Thoracic aorta (tissue), 2 donors: ENCODE results near the gene CDHR3. TPM values are rescaled to one million over a fixed set of nuclear protein-coding genes. Genes with fewer than 3 reads are reported as not detected.

ENCODE experiments used
- ATAC-seq: fragments of 150-250 bp; one replicate; pipeline ENCODE4 v1.8.0; 2017; ENCODE audit warnings: low read depth; ENCODE audit not compliant: insufficient number of reproducible peaks, low FRiP score
- DNase-seq: peaks from one replicate; pipeline ENCODE4 v3.0.0-alpha.2; 2020; ENCODE audit warnings: low spot score
- H3K27ac ChIP-seq, 2 donors: fragments of 200-600 bp; sonication (generic); 1 replicate in 1 of 2; 2 replicates in 1 of 2; pipeline ENCODE4 v1.5.1; 2016; ENCODE audit warnings: mild to moderate bottlenecking in 2 of 2, moderate library complexity in 2 of 2
- H3K27me3 ChIP-seq: fragments of 200-600 bp; sonication (generic); replicated peaks from 2 replicates; pipeline ENCODE4 v1.6.0; 2016; ENCODE audit warnings: mild to moderate bottlenecking; ENCODE audit not compliant: insufficient read depth
- H3K36me3 ChIP-seq: fragments of 200-600 bp; sonication (generic); one replicate; pipeline ENCODE4 v1.5.1; 2016
- H3K4me1 ChIP-seq, 2 donors: fragments of 200-600 bp; sonication (generic); 1 replicate in 1 of 2; 2 replicates in 1 of 2; pipeline versions ENCODE4 v1.5.1 to v1.6.0; 2016; ENCODE audit warnings: low read depth in 2 of 2, mild to moderate bottlenecking in 1 of 2; ENCODE audit not compliant: control insufficient read depth in 1 of 2
- H3K4me3 ChIP-seq: fragments of 200-600 bp; sonication (generic); 2 replicates; pipeline ENCODE4 v1.5.1; 2016; ENCODE audit warnings: mild to moderate bottlenecking
- H3K9me3 ChIP-seq: fragments of 200-600 bp; sonication (generic); 2 replicates; pipeline ENCODE4 v1.5.1; 2016
- CTCF ChIP-seq: fragments of 200-600 bp; sonication (generic); IDR thresholded peaks from one replicate; pipeline ENCODE4 v1.5.1; 2019; ENCODE audit warnings: antibody characterized with exemption
- total RNA-seq, 2 donors: library from RNA; depleted of rRNA; stranded (reverse); fragments of >200 nt; gene quantifications; one replicate each; pipeline versions ENCODE4 v1.1.0 to v1.2.3, GENCODE V29; 2016

The CDHR3 gene
- total RNA-seq, 2 donors from 2014 or later: 1.5 to 8.7 TPM

GRCh38 chr7:105975770-105976417, 12.8 kb downstream of the CDHR3 start:
- no peak for TF ChIP-seq CTCF
- Histone ChIP-seq H3K27me3 (no peaks in the 10 kb centered on the region), H3K4me3 (no peak overlapping the region), H3K4me1 (no peaks in the 10 kb centered on the region), H3K27ac (no peak overlapping the region), H3K36me3 (no peaks in the 10 kb centered on the region), H3K9me3 (no peaks in the 10 kb centered on the region)
- no peak for DNase-seq
- no peak for ATAC-seq

- H3K4me1 ChIP-seq: no peaks in the 10 kb centered on the region
- no peaks in the 10 kb centered on the region for H3K27me3 ChIP-seq
- ATAC-seq (no peak), DNase-seq (no peak)
- H3K9me3 ChIP-seq: no peaks in the 10 kb centered on the region
- H3K36me3 ChIP-seq: no peaks in the 10 kb centered on the region
- H3K4me3 ChIP-seq: no peak overlapping the region
- H3K27ac ChIP-seq: no peak overlapping the region
- no peak for TF ChIP-seq CTCF
Observed at GRCh38 chr7:105976868-105977267, 13.8 kb downstream of the CDHR3 start.

DNA sequence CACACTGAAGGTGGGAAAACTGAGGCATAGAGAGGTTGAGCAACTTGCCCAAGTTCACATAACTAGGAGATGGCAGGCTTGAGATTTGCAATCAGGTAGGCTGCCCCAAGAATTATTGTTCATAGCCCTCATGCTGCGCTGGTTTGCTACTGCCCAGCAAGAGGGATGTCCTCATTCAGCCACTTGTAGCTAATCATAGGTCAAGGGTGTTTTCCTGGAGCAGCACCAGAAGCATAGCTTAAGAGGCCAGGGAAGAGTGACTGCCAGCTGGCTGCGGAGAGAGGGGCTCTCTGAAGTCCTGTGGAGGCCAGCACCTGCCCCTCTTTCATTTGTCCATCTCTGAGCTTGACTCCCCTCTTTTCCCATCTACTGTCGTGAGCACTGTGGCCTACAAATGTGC, 15.0 kb downstream of the CDHR3 start:
- no peak for ATAC-seq
- H3K27ac ChIP-seq: no peak overlapping the region

DNA sequence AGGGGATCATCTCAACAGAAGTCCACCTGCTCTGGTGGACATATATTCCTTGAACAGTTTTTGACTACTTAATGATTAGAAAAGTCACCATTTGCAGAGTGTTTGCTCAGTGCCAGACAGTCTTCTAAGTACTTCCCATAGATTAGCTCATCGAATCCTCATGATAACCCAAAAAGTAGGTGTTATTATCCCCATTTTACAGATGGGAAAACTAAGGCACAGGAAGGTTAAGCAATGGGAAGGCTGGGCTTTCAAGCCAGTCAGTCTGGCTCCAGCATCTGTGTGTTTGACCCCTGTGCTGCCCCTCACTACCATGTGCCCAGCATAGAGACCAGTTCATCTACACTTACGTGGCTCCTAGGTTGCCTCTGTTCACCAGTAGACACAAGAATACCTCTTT, 15.9 kb downstream of the CDHR3 start:
- no peak overlapping the region for H3K4me3 ChIP-seq
- H3K27ac ChIP-seq: no peak overlapping the region
- H3K27me3 ChIP-seq: no peaks in the 10 kb centered on the region
- ATAC-seq: no peak
- TF ChIP-seq CTCF: no peak
- DNase-seq: no peak
- no peaks in the 10 kb centered on the region for H3K9me3 ChIP-seq
- no peaks in the 10 kb centered on the region for H3K4me1 ChIP-seq
- H3K36me3 ChIP-seq: no peaks in the 10 kb centered on the region

More for the DNA sequence above, 15.0 kb downstream of the CDHR3 start:
- no peak overlapping the region for H3K4me3 ChIP-seq
- TF ChIP-seq CTCF: no peak
- no peaks in the 10 kb centered on the region for H3K4me1 ChIP-seq
- H3K36me3 ChIP-seq: no peaks in the 10 kb centered on the region
- H3K27me3 ChIP-seq: no peaks in the 10 kb centered on the region
- no peak for DNase-seq
- no peaks in the 10 kb centered on the region for H3K9me3 ChIP-seq

DNA sequence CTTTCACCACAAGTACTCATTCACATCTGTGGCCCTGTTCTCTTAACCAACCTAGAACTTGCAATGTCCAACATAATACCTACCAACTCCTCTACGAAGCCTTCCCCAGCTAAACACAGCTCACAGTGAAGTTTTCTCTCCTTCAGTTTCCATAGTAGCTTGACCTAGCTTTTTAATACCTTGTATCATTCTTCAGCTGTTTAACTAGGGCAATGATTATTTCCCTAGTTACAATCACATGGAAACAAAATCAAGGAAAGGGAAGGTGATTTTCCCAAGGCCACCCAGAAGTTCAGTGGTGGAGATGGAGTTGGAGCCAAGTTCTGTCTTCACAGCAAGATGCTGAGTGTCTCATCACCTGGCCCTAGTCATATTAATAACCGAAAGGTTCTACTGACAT, 16.3 kb downstream of the CDHR3 start:
- ATAC-seq (no peak), DNase-seq (no peak)
- no peaks in the 10 kb centered on the region for H3K4me1 ChIP-seq

More for the DNA sequence above, 16.3 kb downstream of the CDHR3 start:
- no peak overlapping the region for H3K27ac ChIP-seq
- H3K9me3 ChIP-seq: no peaks in the 10 kb centered on the region
- H3K4me3 ChIP-seq: no peak overlapping the region
- no peak for TF ChIP-seq CTCF
- H3K36me3 ChIP-seq: no peaks in the 10 kb centered on the region
- no peaks in the 10 kb centered on the region for H3K27me3 ChIP-seq
